Astrocyte (in vitro differentiated cells and primary cell): ENCODE data around the gene DNAJC19.

Source experiments
- CTCF ChIP-seq: IDR thresholded peaks from 2 replicates; pipeline ENCODE4 v1.5.1; 2011; ENCODE audit warnings: low read depth, mild to moderate bottlenecking, inconsistent platforms, low read length, moderate library complexity; ENCODE audit not compliant: insufficient read depth
- EZH2 ChIP-seq: IDR thresholded peaks from 2 replicates; pipeline ENCODE4 v1.6.1; 2012; ENCODE audit warnings: mild to moderate bottlenecking, low read length, inconsistent platforms; ENCODE audit not compliant: insufficient read depth

- TF ChIP-seq CTCF (no peak), EZH2 (no peak)
Observed at GRCh38 chr3:180989291-180990163, at the start of gene DNAJC19.
